PC-9 (cell line): ENCODE data around the gene PRSS56.

ENCODE experiments used
- EZH2 ChIP-seq: fragments of 200-600 bp; sonication (generic); IDR thresholded peaks from 2 replicates; pipeline ENCODE4 v1.8.0; 2017; ENCODE audit warnings: antibody characterized with exemption, low read depth
- TF ChIP-seq, protein P1 (sequence below): fragments of 200-600 bp; sonication (generic); conservative IDR thresholded peaks from 2 replicates; pipeline ENCODE4 v1.6.1; 2017; ENCODE audit warnings: mixed run types, antibody characterized with exemption, mild to moderate bottlenecking, moderate library complexity

- TF ChIP-seq, protein P1, sequence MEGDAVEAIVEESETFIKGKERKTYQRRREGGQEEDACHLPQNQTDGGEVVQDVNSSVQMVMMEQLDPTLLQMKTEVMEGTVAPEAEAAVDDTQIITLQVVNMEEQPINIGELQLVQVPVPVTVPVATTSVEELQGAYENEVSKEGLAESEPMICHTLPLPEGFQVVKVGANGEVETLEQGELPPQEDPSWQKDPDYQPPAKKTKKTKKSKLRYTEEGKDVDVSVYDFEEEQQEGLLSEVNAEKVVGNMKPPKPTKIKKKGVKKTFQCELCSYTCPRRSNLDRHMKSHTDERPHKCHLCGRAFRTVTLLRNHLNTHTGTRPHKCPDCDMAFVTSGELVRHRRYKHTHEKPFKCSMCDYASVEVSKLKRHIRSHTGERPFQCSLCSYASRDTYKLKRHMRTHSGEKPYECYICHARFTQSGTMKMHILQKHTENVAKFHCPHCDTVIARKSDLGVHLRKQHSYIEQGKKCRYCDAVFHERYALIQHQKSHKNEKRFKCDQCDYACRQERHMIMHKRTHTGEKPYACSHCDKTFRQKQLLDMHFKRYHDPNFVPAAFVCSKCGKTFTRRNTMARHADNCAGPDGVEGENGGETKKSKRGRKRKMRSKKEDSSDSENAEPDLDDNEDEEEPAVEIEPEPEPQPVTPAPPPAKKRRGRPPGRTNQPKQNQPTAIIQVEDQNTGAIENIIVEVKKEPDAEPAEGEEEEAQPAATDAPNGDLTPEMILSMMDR = no peak
- TF ChIP-seq EZH2 = no peak
Measured at GRCh38 chr2:232573771-232574435, 53.7 kb downstream of the PRSS56 start.
